HG03135 (cell line): ENCODE measurements around the gene SNAP29.
"Not testable (repeated sequence)": the region's sequence is repeated elsewhere in the genome, so short reads cannot be mapped to it uniquely, and the experiment has no call there.

ENCODE experiments used
- ATAC-seq: cut with Tn5 transposase; IDR thresholded peaks from one replicate; pipeline ENCODE4 v1.9.1; 2021; ENCODE audit warnings: mild to moderate bottlenecking, moderate library complexity; ENCODE audit not compliant: unreplicated experiment

The SNAP29 gene

DNA sequence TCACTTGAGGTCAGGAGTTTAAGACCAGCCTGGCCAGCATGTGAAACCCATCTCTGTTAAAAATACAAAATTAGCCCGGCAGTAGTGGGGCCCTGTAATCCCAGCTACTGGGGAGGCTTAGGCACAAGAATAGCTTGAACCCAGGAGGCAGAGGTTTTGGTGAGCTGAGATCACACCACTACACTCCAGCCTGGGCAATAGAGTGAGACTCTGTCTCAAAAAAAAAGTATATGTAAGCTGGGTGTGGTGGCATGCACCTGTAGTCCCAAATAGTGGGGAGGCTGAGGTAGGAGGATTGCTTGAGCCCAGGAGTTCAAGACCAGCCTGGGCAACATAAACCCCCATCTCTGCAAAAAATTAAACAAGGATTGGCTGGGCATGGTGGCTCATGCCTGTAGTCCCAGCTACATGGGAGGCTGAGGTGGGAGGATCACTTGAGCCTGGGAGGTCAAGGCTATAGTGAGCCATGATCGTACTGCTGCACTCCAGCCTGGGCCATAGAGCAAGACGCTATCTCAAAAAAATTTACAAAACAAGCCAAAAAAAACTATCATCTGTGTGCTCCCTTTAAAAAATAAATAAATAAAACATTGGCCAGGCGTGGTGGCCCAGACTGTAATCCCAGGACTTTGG is 69.2 kb downstream of the SNAP29 start:
- ATAC-seq = no peak

DNA sequence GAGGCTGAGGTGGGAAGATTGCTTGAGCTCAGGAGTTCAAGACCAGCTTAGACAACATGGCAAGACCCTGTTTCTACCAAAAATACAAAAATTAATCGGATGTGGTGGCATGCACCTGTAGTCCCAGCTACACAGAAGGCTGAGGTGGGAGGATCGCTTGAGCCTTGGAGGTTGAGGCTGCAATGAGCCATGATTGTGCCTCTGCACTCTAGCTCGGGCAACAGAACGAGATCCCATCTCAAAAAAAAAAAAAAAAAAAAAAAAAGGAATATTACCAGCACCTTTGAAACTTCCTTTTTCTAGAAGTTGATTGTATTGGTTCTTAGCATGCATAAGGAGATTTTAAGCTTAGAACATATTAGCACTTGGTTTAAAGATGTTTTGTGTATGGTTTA is 69.8 kb downstream of the SNAP29 start:
- no peak for ATAC-seq

DNA sequence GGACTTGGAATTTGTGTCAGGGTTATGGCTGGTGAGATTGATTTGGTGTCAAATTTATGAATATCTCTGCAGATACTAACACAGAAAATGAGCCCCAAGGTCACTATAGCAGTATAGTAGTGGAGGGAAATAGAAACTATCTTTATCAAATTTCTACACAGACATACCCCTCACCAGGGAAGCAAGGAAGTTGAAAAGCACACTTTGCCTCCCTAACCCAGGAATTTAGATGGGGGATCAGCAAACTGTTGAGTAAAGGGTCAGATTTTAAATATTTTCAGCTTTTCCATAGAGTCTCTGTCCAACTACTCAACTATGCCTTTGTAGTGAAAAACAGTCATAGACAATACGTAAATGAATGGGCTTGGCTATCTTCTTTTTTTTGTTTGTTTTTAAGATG is 71.2 kb downstream of the SNAP29 start:
- ATAC-seq = no peak

- ATAC-seq = not testable (repeated sequence)
Measured at GRCh38 chr22:20930435-20930834, 71.6 kb downstream of the SNAP29 start.

- ATAC-seq = no peak
Measured at GRCh38 chr22:20931126-20931654, 72.4 kb downstream of the SNAP29 start.

- no peak for ATAC-seq
Measured at GRCh38 chr22:20933910-20934309, 75.1 kb downstream of the SNAP29 start.

DNA sequence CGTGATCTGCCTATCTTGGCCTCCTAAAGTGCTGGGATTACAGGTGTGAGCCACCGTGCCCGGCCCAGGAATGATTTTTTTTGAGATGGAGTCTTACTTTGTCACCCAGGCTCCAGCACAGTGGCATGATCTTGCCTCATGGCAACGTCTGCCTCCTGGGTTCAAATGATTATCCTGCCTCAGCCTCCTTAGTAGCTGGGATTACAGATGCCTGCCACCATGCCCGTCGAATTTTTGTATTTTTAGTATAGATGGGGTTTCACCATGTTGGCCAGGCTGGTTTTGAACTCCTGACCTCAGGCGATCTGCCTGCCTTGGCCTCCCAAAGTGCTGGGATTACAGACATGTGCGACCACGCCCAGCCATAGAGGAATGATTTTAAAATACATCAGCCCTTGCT is 76.2 kb downstream of the SNAP29 start:
- ATAC-seq = not testable (repeated sequence)

DNA sequence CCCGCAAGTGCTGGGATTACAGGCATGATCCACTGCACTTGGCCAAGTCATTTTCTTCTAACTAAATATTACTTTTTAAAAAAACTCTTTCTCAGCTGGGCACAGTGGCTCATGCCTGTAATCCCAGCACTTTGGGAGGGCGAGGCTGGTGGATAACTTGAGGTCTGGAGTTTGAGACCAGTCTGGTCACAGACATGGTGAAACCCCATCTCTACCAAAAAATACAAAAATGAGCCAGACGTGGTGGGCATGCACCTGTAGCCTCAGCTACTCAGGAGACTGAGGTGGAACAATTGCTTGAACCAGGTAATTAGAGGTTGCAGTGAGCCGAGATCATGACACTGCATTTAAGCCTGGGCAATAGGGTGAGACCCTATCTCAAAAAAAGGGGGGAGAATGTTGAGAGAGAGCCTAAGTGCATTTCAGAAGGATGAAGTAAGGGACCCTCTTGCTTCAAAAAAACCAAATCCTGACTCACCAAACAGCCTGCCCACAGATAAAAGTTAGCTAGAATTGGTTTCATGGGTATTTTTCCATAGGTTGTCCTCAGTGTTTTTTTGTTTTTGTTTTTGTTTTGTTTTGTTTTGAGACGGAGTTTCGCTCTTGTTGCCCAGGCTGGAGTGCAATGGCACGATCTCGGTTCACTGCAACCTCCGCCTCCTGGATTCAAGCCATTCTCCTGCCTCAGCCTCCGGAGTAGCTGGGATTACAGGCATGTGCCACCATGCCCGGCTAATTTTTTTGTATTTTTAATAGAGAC is 77.2 kb downstream of the SNAP29 start:
- ATAC-seq = not testable (repeated sequence)

DNA sequence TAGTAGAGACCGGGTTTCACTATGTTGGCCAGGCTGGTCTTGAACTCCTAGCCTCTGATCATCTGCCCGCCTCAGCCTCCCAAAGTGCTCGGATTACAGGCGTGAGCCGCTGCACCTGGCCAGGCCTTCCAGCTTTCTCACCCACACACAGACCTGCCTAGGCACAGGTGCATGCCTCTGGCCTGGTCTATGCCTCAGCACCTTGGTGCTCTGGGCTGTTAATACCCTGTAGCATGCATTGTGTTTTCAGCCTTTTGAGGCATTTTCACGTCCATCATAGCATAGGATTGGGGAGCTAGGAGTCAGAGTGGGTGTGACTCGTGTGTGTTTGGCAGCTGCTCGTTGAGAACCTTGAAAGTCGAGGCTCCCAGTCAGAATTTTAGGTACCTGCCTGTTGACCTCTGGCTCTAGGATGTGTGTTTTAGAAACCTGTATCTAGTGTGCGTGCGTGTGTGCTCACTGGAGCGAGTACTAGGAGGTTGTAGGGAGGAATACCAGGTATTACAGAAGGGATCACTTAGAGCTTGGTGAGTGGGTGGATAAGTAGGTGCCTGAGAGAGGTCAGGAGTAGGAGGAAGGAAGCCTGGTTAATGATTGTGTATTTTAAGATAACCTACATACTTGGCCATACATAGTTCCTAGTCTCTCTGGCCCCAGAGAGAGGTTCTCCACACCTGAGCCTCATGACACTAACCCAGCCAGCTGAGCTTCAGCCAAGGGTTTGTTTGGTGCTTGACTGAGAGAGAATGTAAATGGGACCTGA is 78.4 kb downstream of the SNAP29 start:
- no peak for ATAC-seq

GRCh38 chr22:20937794-20938671 is 79.2 kb downstream of the SNAP29 start:
- no peak for ATAC-seq

DNA sequence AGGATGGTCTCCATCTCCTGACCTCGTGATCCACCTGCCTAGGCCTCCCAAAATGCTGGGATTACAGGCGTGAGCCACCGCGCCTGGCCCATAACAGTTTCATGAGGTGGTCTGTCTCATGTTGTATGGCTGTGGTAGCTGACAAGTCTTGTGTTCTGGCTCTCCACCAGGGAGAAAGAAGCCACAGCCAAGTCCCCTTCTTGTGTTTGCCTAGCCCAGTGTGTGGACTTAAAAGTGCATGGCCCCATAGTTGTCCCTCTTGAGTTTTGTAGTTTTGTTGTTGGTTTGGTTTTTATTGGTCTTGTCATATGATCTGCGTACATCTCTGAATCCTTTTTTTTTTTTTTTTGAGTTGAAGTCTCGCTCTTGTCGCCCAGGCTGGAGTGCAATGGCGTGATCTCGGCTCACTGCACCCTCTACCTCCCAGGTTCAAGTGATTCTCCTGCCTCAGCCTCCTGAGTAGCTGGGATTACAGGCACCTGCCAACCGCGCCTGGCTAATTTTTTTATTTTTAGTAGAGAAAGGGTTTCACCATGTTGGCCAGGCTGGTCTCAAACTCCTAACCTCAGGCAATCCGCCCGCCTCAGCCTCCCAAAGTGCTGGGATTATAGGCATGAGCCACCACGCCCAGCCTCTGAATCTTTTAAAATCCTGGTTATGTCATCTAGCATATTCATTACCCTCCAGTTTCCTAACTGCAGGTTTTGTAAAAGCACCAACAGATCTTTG is 80.8 kb downstream of the SNAP29 start:
- not testable (repeated sequence) for ATAC-seq

DNA sequence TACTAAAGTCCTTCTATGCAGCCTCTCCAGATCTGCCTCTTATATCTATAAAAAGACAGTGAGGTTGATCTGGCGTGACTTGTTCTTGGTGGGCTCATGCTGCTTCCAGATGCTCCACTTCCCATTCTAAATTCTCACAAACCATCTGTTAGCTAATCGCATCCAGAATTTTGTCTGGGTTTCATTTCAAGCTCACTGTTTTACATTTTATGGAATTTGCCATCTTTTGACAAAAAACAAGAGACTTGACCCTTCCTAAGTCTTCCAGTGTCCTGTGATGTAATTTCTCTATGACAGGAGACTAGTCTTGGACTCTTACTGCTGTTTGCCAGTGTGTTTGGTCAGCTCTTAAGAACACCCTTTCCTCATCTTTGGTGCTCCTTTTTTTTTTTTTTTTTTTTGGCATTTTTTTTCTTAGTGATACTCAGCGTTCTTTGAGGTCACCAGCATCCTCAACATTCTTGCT is 81.4 kb downstream of the SNAP29 start:
- no peak for ATAC-seq
